Measurements from ENCODE around the gene RHOV. TPM values are rescaled to one million over a fixed set of nuclear protein-coding genes. Genes with fewer than 3 reads are reported as not detected.

Gene RHOV
- total RNA-seq, 2 experiments from 2014 or later: 0.63 to 1.5 TPM

DNA sequence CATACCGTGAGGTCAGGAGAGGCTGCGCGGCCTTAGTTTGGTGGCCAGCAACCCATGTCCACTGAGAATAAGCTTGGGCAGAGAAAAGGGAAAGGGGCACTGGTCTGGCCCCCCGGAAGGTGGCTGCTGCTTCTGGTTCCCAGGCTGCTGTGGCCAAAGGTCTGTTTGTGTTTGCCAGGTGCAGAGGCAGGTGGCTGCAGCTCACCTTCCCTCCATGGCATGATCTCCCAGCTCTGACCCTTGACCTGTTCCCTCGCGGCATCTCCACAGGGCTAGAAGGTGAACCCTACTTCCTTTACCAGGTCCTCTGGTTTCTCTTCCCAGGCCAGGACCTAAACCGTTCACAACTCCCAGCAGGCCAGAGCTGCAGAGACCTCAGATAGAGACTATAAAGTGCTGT lies 34.1 kb upstream of the RHOV start:
- H3K79me2 ChIP-seq (ENCODE audit: insufficient read depth, low read depth, low read length): no peaks in the 10 kb centered on the region
- DNase-seq (ENCODE audit: low spot score): no peak
- no peaks in the 10 kb centered on the region for H3K9me2 ChIP-seq (ENCODE audit: insufficient read depth, low read length)
- H3K4me3 ChIP-seq (ENCODE audit: low read depth, low read length, poor library complexity, severe bottlenecking): no peak overlapping the region
- H4K20me1 ChIP-seq (ENCODE audit: insufficient read depth, low read length): no peaks in the 10 kb centered on the region
- no peak overlapping the region for H3K4me2 ChIP-seq (ENCODE audit: low read length)
- ChIA-PET CTCF (ENCODE audit: unreplicated experiment) (interaction anchor here (0.6 to 1.6 kb wide), 2 partner anchors 34 to 99 kb away, joined by 3 to 4 read pairs; no protein-coding TSS in a partner anchor), POLR2A (interaction anchor here (0.5 to 2.4 kb wide), 6 partner anchors 8 to 323 kb away, joined by 3 to 8 read pairs (median 4); partner anchors contain the start of genes CHP1 and VPS18)
- intact Hi-C loops (cut with micrococcal nuclease; ENCODE audit: unreplicated experiment): no loop called here
- BruUV-seq (replicated peaks): no TSS peak
- H3K36me3 ChIP-seq (ENCODE audit: insufficient read depth, low read length): peaks cover 15% of the 10 kb centered on the region; the same call in 1 of the 2 replicates
- peaks cover 59% of the 10 kb centered on the region for H3K4me1 ChIP-seq (ENCODE audit: insufficient read depth, low read length, poor library complexity, severe bottlenecking)
- H3K27ac ChIP-seq (ENCODE audit: low read depth, low read length, poor library complexity, severe bottlenecking): no peak overlapping the region
- no peaks in the 10 kb centered on the region for H3K9me3 ChIP-seq (ENCODE audit: low read length)
- no peak overlapping the region for H2AFZ ChIP-seq (ENCODE audit: low read length)
- no peak for TF ChIP-seq EZH2phosphoT487 (IDR thresholded peaks at IDR 0.05; ENCODE audit: borderline replicate concordance, low read depth, low read length)
- TF ChIP-seq, protein P1, sequence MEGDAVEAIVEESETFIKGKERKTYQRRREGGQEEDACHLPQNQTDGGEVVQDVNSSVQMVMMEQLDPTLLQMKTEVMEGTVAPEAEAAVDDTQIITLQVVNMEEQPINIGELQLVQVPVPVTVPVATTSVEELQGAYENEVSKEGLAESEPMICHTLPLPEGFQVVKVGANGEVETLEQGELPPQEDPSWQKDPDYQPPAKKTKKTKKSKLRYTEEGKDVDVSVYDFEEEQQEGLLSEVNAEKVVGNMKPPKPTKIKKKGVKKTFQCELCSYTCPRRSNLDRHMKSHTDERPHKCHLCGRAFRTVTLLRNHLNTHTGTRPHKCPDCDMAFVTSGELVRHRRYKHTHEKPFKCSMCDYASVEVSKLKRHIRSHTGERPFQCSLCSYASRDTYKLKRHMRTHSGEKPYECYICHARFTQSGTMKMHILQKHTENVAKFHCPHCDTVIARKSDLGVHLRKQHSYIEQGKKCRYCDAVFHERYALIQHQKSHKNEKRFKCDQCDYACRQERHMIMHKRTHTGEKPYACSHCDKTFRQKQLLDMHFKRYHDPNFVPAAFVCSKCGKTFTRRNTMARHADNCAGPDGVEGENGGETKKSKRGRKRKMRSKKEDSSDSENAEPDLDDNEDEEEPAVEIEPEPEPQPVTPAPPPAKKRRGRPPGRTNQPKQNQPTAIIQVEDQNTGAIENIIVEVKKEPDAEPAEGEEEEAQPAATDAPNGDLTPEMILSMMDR (conservative IDR thresholded peaks at IDR 0.05; ENCODE audit: low read length): no peak

DNA sequence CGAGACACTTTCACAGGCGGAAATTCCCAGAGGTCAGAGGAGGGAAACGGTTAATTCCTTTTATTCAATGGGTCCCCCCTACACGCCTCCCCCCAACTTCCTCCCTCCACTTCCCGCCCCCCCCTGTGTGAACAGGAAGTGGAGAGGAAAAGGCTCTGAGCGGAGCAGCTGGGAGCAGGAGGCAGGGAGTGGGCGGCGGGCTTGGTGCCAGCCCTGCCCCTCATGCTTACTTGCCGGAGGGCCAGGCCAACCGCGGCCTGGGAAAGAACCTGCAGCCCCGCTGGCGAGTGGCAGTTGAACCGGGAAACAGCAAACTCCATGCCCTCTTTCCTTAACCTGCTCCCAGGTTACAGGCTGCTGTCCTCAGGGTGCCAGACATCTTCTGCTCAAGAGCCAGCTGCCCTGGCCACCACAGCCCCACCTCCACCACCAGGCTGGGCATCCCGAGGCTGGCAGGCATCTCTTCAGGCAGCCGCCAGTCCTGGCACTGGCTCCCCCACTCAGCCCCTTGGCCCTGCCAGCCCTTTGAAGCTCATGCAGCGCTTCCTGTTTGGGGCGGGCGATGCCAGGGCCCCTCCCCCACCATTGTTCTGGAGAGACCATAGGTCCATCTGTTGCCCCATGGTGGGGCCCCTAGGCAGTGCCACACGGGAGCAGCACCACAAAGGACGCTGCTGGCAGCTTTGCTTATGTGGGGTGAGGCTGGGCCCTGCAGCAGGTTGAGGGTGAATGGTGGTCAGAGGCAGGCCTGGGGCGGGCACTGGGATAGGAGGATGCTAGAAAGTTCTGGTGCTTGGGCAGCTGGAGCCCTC lies 33.2 kb upstream of the RHOV start:
- Histone ChIP-seq H2AFZ (ENCODE audit: low read length) (peak overlapping the region; percentile 66; the same call in 1 of the 2 replicates), H3K9me2 (ENCODE audit: insufficient read depth, low read length) (no peaks in the 10 kb centered on the region), H3K27ac (ENCODE audit: low read depth, low read length, poor library complexity, severe bottlenecking) (peak overlapping the region; percentile 72), H3K4me2 (ENCODE audit: low read length) (peak overlapping the region; percentile 89), H3K9me3 (ENCODE audit: low read length) (no peaks in the 10 kb centered on the region), H3K4me3 (ENCODE audit: low read depth, low read length, poor library complexity, severe bottlenecking) (peak overlapping the region; percentile 66), H3K79me2 (ENCODE audit: insufficient read depth, low read depth, low read length) (no peaks in the 10 kb centered on the region), H3K4me1 (ENCODE audit: insufficient read depth, low read length, poor library complexity, severe bottlenecking) (peaks cover 68% of the 10 kb centered on the region), H3K36me3 (ENCODE audit: insufficient read depth, low read length) (peaks cover 24% of the 10 kb centered on the region; the same call in 1 of the 2 replicates), H4K20me1 (ENCODE audit: insufficient read depth, low read length) (no peaks in the 10 kb centered on the region)
- BruUV-seq (replicated peaks): no TSS peak
- intact Hi-C loops (cut with micrococcal nuclease; ENCODE audit: unreplicated experiment): loop anchor here (1.0 to 2.0 kb wide), 3 partner anchors 46 to 324 kb away; partner anchors contain the start of genes CHAC1 and CHP1
- peak; percentile 66 for DNase-seq (ENCODE audit: low spot score)
- TF ChIP-seq EZH2phosphoT487 (IDR thresholded peaks at IDR 0.05; ENCODE audit: borderline replicate concordance, low read depth, low read length): no peak
- TF ChIP-seq, protein P1 (conservative IDR thresholded peaks at IDR 0.05; ENCODE audit: low read length): no peak
- POLR2A ChIA-PET: interaction anchor here (0.6 to 2.4 kb wide), 7 partner anchors 9 to 49 kb away, joined by 3 to 8 read pairs (median 4); partner anchors contain the start of gene VPS18
- CTCF ChIA-PET (ENCODE audit: unreplicated experiment): interaction anchor here (0.6 to 1.6 kb wide), 4 partner anchors 34 to 324 kb away, joined by 3 to 4 read pairs (median 4); partner anchors contain the start of gene CHP1
